GM12872 (cell line): ENCODE data around the gene TRRAP.

Experiments
- TF ChIP-seq, protein P1 (sequence below): IDR thresholded peaks from 3 replicates; pipeline ENCODE4 v1.5.1; 2011; ENCODE audit warnings: low read depth, mild to moderate bottlenecking, low read length, moderate library complexity; ENCODE audit not compliant: insufficient read depth

Gene TRRAP

DNA sequence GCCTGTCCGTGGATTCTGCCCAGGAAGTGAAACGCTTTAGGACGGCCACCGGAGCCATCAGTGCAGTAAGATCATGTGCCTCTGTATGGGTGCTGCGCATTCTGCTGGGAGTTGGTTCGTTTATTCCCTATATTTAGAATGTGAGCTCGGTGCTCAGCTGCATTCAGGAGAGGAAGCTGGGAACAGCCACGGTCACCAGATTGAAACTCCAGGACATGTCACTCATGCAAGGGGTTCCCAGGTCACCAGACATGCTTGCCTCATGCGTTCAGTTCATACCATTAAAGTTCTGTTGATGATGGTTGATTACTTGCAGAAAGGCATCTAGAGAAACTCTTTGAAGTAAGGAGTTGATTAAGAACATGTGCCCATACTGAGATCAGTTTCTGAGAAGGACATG, 78.1 kb downstream of the TRRAP start:
- TF ChIP-seq, protein P1, sequence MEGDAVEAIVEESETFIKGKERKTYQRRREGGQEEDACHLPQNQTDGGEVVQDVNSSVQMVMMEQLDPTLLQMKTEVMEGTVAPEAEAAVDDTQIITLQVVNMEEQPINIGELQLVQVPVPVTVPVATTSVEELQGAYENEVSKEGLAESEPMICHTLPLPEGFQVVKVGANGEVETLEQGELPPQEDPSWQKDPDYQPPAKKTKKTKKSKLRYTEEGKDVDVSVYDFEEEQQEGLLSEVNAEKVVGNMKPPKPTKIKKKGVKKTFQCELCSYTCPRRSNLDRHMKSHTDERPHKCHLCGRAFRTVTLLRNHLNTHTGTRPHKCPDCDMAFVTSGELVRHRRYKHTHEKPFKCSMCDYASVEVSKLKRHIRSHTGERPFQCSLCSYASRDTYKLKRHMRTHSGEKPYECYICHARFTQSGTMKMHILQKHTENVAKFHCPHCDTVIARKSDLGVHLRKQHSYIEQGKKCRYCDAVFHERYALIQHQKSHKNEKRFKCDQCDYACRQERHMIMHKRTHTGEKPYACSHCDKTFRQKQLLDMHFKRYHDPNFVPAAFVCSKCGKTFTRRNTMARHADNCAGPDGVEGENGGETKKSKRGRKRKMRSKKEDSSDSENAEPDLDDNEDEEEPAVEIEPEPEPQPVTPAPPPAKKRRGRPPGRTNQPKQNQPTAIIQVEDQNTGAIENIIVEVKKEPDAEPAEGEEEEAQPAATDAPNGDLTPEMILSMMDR = no peak

DNA sequence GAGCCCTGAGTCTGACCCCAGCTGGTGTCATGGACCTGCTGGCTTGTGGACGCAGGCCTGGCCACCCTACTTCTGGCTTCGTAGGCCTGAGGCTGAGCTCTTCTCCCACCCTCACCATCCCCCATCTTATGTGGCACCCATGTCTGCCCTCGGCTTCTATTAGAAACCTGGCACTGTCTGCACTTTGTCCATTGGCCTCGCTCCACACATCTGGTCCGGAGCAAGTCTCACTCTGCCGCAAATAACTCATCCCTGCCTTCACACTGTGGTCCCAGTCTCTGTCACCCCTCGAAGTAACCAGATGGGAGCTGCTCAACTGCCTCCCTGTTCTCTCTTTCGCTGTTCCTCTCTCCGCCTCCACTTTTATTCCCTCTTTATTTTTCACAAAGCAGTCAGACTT, 78.6 kb downstream of the TRRAP start:
- TF ChIP-seq, protein P1 = no peak

DNA sequence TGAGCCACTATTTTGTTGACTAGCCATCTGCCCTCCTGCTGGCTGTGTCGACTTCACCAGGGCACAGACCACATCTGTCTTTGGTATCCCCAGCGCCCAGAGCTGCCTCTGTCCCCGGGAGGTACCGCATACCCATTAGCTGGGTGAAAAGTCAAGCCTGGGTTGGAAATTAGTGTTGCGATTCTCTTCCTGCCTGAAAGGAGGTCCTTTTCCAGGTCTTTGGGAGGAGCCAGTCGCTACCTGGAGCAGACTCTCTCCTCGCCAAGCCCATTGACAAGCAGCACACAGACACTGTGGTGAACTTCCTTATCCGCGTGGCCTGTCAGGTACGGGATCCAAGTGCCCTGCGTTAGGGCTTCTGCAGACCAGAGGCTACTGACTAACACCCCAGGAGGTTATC, 79.4 kb downstream of the TRRAP start:
- TF ChIP-seq, protein P1 = no peak

DNA sequence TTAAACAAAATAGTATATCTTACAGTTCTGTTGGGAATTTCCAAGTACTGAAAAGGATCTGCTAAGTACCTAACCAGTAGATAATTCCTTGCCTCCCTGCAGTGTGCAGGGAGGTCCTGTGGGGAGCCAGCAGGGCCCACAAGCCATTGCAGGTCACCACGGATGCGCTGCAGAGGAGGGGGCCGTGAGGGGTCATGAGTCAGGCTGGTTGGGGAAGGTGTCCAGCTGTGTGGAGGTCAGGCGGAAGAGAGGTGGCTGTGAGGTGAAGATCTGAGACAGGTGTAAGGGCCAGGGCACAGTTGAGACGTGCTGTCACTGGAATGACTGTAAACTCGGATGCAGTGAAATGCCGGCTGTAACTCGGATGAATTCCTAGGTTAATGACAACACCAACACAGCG, 80.6 kb downstream of the TRRAP start:
- TF ChIP-seq, protein P1 = no peak

DNA sequence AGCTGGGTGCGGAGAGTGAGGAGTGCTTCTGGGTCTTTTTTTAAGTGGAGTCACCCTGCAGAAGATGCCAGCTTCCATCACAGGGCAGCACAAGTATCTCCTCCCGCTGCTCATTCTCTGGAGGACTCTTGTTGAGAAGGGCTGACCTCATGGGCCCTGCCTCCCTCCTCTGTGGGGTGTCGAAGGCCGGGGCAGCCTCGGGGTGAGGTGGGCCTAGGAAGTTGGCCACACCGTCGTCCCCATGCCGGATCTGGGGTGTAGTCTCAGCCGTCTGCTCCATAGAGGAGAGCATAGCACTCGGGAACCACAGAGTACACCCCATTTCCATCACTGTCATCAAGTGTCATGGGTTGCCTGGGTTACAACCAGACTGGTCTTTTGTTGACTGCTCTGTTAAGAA, 85.0 kb downstream of the TRRAP start:
- TF ChIP-seq, protein P1 = no peak

DNA sequence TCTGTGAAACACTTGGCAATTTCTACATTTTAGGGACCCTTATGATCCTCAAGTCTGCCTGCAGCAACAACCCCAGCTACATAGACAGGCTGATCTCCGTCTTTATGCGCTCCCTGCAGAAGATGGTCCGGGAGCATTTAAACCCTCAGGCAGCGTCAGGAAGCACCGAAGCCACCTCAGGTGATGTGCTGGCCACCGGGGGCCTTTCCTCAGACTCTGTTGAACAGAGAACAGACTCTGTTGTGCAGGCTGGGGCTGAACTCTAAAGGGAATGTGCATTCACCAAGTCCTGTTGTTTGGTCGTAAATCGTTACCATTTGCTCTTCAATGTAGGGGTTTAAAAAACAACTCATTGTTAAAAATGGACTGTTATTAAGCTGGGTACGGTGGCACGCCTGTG, 86.3 kb downstream of the TRRAP start:
- TF ChIP-seq, protein P1 = no peak

DNA sequence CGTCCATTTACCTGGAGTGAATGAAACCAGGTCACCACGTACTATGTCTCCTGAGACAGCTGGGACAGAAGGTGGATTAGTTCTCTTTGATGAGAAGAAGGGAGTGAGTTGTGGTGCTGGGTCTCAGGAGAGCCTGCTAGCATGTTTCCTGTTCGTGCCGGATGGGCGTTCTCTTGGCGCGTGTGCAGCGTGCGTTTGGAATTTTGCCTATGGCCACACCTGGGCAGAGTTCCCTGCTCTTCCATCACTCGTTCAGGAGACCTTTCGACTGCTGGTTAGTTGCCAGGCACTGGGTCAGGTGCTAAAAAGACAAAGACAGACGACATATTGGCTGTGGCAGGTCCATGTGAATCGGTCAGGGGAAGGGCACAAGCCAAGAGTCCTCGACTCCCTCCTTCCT, 90.3 kb downstream of the TRRAP start:
- TF ChIP-seq, protein P1 = no peak

DNA sequence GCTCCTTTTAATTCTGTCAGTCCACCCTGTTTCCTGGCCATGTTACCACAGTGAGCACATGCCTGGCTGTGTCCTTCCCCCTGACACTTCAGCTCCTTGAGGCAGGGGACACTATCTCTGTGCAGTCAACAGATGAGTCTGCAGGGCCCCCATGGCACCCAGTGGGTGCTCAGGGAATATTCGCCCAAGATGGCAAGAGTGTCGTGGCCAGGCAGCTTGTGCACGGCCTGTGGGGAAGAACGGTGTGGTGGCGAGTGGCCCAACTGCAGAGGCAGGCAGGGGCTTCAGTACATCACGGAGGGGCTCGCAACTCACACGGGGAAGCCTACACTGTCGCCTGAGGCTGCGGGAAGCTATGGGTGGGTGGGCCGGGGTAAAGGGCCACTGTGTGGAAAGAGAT, 91.1 kb downstream of the TRRAP start:
- TF ChIP-seq, protein P1 = no peak
